ENCODE data around the gene PGAM5. TPM values are rescaled to one million over a fixed set of nuclear protein-coding genes. Genes with fewer than 3 reads are reported as not detected.
"Not testable (repeated sequence)": the region's sequence is repeated elsewhere in the genome, so short reads cannot be mapped to it uniquely, and the experiment has no call there.

PGAM5 gene
- total RNA-seq, 2 donors from 2014 or later: 15.0 to 39.2 TPM

DNA sequence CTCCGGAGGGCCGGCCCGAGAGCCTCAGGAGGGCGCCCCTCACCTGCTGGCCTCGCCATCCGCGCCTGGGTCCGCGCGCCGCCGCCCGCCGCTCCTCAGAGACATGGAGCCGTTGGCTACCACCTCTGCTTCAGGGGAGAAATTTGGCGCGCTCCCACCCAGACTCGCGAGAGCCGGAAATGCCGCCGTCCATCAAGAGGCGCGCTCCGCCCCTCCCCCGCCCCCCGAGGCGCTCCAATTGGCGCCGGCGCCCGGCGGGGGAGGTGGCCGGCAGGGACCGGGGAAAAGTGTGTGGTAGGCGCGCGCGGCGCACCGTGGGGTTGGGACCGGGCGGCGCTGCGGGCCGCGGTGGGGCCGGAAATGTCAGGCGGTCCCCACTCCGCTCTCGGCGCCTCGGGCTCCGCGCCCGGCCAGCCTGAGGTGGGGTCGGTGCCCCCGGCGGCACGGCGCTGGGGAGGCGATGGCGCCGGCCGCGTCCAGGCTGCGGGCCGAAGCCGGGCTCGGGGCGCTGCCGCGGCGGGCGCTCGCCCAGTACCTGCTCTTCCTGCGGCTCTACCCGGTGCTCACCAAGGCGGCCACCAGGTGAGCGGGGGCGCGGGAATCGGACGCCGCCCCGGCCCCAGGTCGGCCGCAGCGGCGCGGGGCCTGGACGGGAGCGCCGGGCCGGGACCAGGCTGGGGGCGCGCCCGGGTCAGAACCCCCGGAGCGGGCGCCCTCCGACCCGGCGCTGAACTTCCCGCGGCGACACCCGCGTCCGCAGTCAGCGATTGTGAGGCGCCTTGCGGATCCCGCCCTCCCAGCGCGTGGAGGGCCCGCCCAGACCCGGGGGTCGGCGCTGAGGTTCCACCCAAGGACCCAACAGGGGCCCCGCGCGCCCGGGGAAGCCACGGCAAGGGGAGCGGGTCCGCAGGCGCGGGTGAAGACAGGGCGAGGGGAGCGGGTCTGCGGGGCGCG, 23.2 kb upstream of the PGAM5 start, which contains the start of the genes POLE and PXMP2:
POLE (minus strand) TSS at position 132 of the 954 bp plus-strand sequence; CDS start at position 105, 27 bp downstream.
PXMP2 (plus strand) TSS at position 377 of the 954 bp plus-strand sequence; CDS start at position 461, 84 bp downstream.
- H3K4me3 ChIP-seq: peak within 1 kb of the TSS; percentile 65 to 83
- peak; percentile 97 to 99 (median 98) for DNase-seq
- no peaks in the 10 kb centered on the region for H3K9me3 ChIP-seq
- ATAC-seq: peak; percentile 98
- intact Hi-C loops (cut with DNase I): no loop called here
- peaks cover 22% of the 10 kb centered on the region for H3K4me1 ChIP-seq
- WGBS, 2 donors: 1 to 2% methylated on average over 11 to 101 of the region's 134 CpGs
- peak within 1 kb of the TSS; percentile 59 to 81 (median 71) for H3K27ac ChIP-seq
- H3K27me3 ChIP-seq: no peaks in the 10 kb centered on the region
- H3K36me3 ChIP-seq (replicated peaks in 1 of 2; ENCODE audit: insufficient read depth in 1 of 2, low read depth in 2 of 2): no peaks in the 10 kb centered on the region
- TF ChIP-seq POLR2A (IDR thresholded peaks at IDR 0.05) (peak; percentile 38 to 49 (median 39)), CTCF (IDR thresholded peaks at IDR 0.05) (peak in 3 of 7 experiments; percentile 5 to 33 (median 13))

DNA sequence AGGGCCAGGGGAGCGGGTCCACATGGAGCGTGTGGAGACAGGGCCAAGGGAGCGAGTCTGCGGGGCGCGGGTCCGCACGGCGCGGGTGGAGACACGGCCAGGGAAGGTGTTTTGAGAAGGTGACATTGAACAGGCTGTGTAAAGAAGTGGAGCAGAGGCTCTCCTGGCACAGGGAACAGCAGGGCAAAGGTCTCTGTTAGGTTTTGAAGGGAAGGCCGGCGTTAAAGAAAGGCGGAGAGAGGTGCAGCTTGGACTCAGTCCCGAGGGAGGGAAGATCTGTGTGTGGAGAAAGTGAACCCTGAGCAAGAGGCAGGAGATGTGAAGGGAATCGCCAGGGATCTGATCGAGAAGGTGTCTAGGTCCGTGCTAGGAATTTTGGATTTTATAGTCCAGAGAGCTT, 21.4 kb upstream of the PGAM5 start:
- 14 to 35% methylated on average over 18 of the region's 18 CpGs for WGBS, 2 donors
- no peaks in the 10 kb centered on the region for H3K36me3 ChIP-seq (replicated peaks in 1 of 2; ENCODE audit: insufficient read depth in 1 of 2, low read depth in 2 of 2)
- TF ChIP-seq CTCF (IDR thresholded peaks at IDR 0.05) (no peak), POLR2A (IDR thresholded peaks at IDR 0.05) (no peak)
- DNase-seq (peak; percentile 55 to 76 (median 64)), ATAC-seq (no peak)
- H3K9me3 ChIP-seq: no peaks in the 10 kb centered on the region
- intact Hi-C loops (cut with DNase I): no loop called here
- peaks cover 22% of the 10 kb centered on the region for H3K4me1 ChIP-seq
- H3K4me3 ChIP-seq: no peak overlapping the region
- H3K27me3 ChIP-seq: no peaks in the 10 kb centered on the region
- peak overlapping the region in 1 of 4 donors; percentile 44 for H3K27ac ChIP-seq

GRCh38 chr12:132690112-132690511, 20.5 kb upstream of the PGAM5 start:
- TF ChIP-seq CTCF (IDR thresholded peaks at IDR 0.05): no peak
- TF ChIP-seq POLR2A (IDR thresholded peaks at IDR 0.05): no peak
- DNase-seq (no peak), ATAC-seq (no peak)
- H3K4me3 ChIP-seq: no peak overlapping the region
- no peak overlapping the region for H3K27ac ChIP-seq
- H3K4me1 ChIP-seq: peaks cover 22% of the 10 kb centered on the region
- no peaks in the 10 kb centered on the region for H3K36me3 ChIP-seq (replicated peaks in 1 of 2; ENCODE audit: insufficient read depth in 1 of 2, low read depth in 2 of 2)
- no peaks in the 10 kb centered on the region for H3K27me3 ChIP-seq
- 87 to 91% methylated on average over 9 of the region's 9 CpGs for WGBS, 2 donors
- intact Hi-C loops (cut with DNase I): no loop called here
- no peaks in the 10 kb centered on the region for H3K9me3 ChIP-seq

DNA sequence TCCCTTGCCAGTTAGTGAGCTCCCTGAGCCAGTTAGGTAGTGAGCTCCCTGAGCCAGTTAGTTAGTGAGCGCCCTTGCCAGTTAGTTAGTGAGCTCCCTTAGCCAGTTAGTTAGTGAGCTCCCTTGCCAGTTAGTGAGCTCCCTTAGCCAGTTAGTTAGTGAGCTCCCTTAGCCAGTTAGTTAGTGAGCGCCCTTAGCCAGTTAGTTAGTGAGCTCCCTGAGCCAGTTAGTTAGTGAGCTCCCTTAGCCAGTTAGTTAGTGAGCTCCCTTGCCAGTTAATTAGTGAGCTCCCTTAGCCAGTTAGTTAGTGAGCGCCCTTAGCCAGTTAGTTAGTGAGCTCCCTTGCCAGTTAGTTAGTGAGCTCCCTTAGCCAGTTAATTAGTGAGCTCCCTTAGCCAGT, 18.6 kb upstream of the PGAM5 start:
- intact Hi-C loops (cut with DNase I); H3K4me3 ChIP-seq; H3K27me3 ChIP-seq; H3K27ac ChIP-seq; DNase-seq; H3K9me3 ChIP-seq; H3K36me3 ChIP-seq (replicated peaks in 1 of 2; ENCODE audit: insufficient read depth in 1 of 2, low read depth in 2 of 2); ATAC-seq: not testable (repeated sequence)
- H3K4me1 ChIP-seq: peaks cover 11% of the 10 kb centered on the region
- 90 to 100% methylated on average over 2 to 3 of the region's 3 CpGs for WGBS, 2 donors

GRCh38 chr12:132694888-132695287, 15.8 kb upstream of the PGAM5 start:
- H3K4me3 ChIP-seq; H3K9me3 ChIP-seq; DNase-seq; H3K27ac ChIP-seq; ATAC-seq; intact Hi-C loops (cut with DNase I); H3K36me3 ChIP-seq (replicated peaks in 1 of 2; ENCODE audit: insufficient read depth in 1 of 2, low read depth in 2 of 2); H3K27me3 ChIP-seq; H3K4me1 ChIP-seq: not testable (repeated sequence)
- WGBS, 2 donors: 94% methylated on average over 3 of the region's 3 CpGs; no CpG with 5 or more reads in 1 of the 2 donors
